Measurements from ENCODE around the gene LAMA3.

Gene LAMA3

DNA sequence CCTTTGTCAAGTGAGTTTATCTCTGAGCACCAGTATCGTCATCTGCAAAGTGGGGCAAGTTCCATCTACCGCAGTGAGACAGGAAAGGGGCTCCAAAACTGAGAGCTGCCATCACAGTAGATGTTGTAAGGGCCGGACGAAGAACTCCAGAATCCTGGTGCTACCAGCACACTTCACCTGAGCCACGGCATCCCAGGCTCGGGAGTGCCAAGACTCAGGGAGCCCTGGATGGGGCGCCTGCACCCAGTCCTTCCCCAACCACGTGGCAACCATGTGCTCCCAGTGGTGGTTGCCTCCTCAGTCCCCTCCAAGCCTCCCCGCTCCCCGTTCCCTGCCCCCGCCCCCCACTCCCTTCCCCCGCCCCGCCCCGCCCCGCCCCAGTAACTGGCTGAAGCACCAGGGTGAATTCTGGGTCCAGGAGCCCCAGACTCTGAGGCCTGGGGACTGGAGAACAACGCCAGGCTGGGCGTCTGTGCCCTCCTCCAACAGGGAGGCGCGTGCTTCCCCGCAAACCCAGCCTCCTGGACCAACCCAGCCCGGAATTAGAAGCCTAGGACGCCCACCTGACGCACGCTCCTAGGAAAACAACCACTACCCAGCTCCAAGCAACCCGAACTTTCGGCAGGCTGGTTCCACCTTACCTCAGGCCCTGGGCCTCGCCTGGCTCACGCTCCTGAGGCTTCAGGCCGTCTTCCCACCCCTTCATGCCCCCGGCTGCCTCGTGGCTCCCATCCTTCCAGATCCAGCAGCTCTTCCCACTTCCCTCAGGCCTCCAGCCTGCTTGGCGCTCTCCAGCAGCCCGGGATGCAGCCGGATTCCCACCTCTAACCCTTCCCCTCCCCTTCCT lies 67.6 kb downstream of the LAMA3 start:
- no peak for FAIRE-seq
- no peak for DNase-seq (ENCODE audit: extremely low spot score, insufficient read length, low read depth)

DNA sequence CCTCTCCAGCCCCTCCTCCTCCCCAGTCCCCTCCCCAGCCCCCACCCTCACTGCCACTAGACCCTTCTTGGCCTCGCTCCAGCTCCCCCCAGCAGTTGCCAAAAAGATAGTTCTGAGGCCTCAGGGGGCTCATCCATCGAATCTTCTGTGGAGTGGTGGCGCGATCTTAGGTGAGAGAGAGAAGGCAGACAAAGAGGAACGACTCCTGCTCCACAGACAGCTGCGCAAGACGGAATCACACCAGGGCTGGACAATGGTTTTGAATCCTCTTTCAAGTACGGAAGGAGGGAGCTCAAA lies 68.1 kb downstream of the LAMA3 start:
- FAIRE-seq (no peak), DNase-seq (ENCODE audit: extremely low spot score, insufficient read length, low read depth) (no peak)

GRCh38 chr18:23758281-23758680 lies 69.0 kb downstream of the LAMA3 start:
- FAIRE-seq: no peak
- DNase-seq (ENCODE audit: extremely low spot score, insufficient read length, low read depth): no peak

DNA sequence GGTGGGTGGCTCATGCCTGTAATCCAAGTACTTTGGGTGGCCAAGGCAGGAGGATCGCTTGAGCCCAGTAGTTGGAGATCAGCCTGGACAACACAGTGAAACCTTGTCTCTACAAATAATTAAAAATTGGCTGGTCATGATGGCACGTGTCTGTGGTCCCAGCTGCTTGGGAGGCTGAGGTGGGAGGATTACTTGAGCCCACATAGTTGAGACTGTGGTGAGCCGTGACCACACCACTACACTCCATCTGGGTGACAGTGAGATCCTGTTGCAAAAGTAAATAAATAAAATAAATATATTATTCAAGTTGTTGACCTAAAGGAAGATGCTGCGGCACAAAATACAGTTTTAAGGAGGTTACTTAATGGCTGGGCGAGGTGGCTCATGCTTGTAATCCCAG lies 72.7 kb downstream of the LAMA3 start:
- no peak for FAIRE-seq
- DNase-seq (ENCODE audit: extremely low spot score, insufficient read length, low read depth): no peak

- FAIRE-seq (no peak), DNase-seq (ENCODE audit: extremely low spot score, insufficient read length, low read depth) (no peak)
Observed at GRCh38 chr18:23763343-23763742, 74.1 kb downstream of the LAMA3 start.

GRCh38 chr18:23765931-23766330 lies 76.7 kb downstream of the LAMA3 start:
- no peak for DNase-seq (ENCODE audit: extremely low spot score, insufficient read length, low read depth)
- FAIRE-seq: no peak

- DNase-seq (ENCODE audit: extremely low spot score, insufficient read length, low read depth): no peak
- FAIRE-seq: no peak
Observed at GRCh38 chr18:23772327-23773024, 83.2 kb downstream of the LAMA3 start.

DNA sequence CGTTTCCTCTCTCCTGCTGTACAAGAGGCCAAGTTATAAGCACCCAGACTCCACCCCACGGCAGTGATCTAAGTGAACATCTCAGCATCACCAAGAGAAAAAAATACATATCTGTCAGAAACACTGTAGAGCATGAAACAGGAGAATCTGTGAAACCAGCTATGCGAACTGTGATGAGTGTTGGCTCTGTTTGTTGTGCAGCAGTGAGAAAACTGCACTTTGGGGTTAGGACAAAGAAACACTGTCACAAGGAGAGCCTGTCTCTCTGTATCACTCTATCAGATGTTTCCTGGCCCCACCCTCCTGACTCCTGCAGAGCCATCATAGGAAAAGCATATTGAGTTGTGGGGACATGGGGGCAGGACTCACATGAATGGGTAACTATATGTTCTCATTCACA lies 87.1 kb downstream of the LAMA3 start:
- no peak for FAIRE-seq

DNA sequence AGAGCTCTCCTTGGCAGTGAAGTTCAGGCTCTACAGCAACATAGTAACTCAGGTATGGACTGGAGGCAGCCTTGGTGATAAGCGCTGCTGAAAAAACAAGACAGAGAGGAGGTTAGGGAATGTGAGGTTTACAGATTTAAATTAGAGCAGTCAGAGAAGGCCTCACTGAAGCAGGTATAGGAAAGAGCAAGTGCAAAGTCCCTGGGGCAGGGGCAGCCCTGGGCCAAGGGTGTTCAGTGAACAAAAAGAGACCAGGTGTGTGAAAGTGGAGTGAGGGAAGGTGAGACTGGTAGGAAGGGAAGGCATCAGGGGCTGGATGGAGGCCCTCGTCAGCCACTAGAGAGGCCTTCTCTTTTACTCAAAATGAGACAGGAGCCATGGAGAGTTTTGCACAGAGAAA lies 89.6 kb downstream of the LAMA3 start:
- DNase-seq (ENCODE audit: extremely low spot score, insufficient read length, low read depth) (no peak), FAIRE-seq (no peak)

More for the DNA sequence above, 87.1 kb downstream of the LAMA3 start:
- no peak for DNase-seq (ENCODE audit: extremely low spot score, insufficient read length, low read depth)

DNA sequence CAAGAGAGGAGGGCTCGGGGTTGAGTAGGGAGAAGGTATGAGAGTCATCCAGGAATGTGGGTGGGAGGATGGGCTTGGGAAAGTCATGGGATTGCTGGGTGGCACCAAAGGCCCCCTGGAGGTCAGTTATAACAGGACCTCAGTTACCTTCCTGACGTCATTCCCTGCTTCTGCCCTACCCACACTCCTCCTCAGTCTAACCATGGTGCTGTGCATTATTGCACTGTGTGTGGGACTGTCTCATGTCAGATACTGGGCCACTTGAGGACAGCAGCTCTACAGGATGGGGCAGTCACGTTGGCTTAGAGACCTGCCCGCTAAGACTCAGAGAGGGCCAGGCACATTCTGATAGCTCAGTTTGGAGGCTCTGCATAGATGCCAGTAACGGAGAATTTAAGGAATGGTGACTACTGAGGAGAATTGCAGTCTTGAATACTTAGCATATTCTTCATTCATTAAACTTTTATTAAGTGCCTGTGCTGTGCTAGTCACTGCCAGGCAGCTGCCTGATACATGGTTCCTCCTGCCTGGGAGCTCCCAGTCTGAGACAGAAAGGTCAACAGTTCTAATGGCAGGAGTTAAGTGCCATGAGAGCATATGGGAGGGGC lies 90.5 kb downstream of the LAMA3 start:
- no peak for DNase-seq (ENCODE audit: extremely low spot score, insufficient read length, low read depth)

GRCh38 chr18:23784832-23785245 lies 95.6 kb downstream of the LAMA3 start:
- FAIRE-seq: no peak
- no peak for DNase-seq (ENCODE audit: extremely low spot score, insufficient read length, low read depth)

More for the DNA sequence above, 90.5 kb downstream of the LAMA3 start:
- no peak for FAIRE-seq

- DNase-seq (ENCODE audit: extremely low spot score, insufficient read length, low read depth): no peak
- FAIRE-seq: no peak
Observed at GRCh38 chr18:23793051-23793450, 103.8 kb downstream of the LAMA3 start.

DNA sequence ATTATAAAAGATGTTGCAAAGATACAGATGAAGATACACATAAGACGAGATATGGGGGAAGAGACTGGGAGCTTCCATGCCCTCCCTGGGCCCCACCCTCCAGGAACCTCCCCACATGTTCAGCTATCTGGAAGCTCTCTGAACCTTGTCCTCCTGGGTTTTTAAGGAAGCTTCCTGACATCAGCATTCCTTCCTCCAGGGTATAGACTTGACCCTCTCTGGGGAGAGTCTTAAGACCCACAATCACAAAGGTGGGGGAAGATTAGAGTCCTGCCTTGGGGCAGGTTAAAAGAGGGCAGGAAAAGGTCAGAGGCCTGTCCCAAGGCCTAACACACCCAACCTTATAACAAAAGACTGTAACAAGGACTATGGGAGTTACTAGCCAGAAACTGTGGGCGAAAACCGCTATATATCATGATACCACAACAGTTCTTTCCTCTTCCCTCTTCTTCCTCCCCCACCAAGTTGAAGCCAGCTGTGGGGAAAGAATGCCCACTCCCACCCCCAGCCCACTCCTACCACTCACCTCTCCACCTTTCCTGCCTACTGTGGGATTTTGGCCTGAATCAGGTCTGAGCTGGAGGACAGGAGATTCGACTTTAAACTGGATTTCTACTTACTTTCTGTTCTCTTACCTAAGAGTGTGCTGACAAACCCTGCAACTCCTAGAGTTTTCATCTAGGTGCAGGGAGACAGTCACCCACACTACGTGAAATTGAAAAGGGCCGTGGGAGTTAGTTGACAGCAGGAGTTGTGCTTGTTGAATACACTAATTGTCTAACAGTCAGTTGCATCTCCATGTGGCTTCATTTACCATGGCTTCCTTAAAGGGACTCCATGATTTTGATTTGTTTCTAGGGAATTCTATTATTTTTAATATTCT lies 105.0 kb downstream of the LAMA3 start:
- DNase-seq (ENCODE audit: extremely low spot score, insufficient read length, low read depth) (no peak), FAIRE-seq (no peak)

GRCh38 chr18:23798249-23798648 lies 109.0 kb downstream of the LAMA3 start:
- DNase-seq (ENCODE audit: extremely low spot score, insufficient read length, low read depth) (no peak), FAIRE-seq (no peak)

DNA sequence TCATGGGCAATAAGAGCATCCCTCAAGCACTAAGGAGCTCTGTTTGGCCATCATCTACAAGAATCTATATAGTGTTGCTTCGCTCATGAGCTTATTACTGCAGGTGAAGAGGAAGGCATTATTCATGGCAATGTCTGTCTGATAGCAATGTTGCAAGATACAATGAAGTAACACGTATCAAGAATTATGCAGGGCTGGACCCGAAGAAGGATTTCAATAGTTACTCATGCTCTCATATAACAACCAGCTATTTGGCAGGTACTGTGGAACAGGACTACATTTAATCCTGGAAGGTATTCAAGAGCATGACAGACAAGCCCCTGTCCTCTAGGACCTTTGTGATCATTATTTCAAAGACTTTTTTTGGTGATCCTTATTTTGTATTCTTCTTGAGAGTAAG lies 109.6 kb downstream of the LAMA3 start:
- FAIRE-seq (peak; percentile 39), DNase-seq (ENCODE audit: extremely low spot score, insufficient read length, low read depth) (no peak)

- DNase-seq (ENCODE audit: extremely low spot score, insufficient read length, low read depth) (no peak), FAIRE-seq (no peak)
Observed at GRCh38 chr18:23799540-23799939, 110.3 kb downstream of the LAMA3 start.

DNA sequence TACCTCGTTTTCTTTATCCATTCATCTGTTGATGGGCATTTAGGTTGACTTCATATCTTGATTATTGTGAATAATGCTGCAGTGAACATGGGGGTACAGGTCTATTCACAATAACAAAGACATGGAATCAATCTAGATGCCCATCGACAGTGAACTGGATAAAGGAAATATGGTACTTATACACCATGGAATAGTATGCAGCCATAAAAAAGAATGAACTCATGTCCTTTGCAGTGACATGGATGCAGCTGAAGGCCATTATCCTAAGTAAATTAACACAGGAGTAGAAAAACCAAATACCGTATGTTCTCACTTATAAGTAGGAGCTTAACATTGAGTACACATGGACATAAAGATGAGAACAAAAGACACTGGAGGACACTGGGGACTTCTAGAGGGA lies 111.6 kb downstream of the LAMA3 start:
- no peak for FAIRE-seq
- no peak for DNase-seq (ENCODE audit: extremely low spot score, insufficient read length, low read depth)

DNA sequence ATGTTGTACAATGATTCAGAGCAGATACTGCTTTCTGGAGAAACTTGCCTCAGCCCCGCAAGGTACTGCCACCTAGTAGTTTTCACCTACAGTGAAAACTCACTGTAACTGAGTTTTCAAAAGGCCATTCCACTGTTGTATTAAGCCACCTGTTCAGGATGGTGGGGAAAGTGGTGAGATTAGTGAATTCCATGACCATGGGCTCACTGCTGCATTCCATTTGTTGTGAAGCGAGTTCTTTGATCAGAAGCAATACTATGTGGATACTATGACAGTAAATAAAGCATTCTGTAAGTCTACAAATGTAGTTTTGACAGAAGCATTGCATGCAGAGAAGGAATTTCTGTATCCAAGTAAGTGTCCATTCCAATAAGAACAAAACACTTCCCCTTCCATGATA lies 113.6 kb downstream of the LAMA3 start:
- FAIRE-seq (no peak), DNase-seq (ENCODE audit: extremely low spot score, insufficient read length, low read depth) (no peak)

GRCh38 chr18:23803755-23804154 lies 114.5 kb downstream of the LAMA3 start:
- FAIRE-seq (no peak), DNase-seq (ENCODE audit: extremely low spot score, insufficient read length, low read depth) (no peak)

GRCh38 chr18:23805898-23806297 lies 116.6 kb downstream of the LAMA3 start:
- FAIRE-seq (no peak), DNase-seq (ENCODE audit: extremely low spot score, insufficient read length, low read depth) (no peak)

Data from GM18507 (cell line).